Measurements from ENCODE around the gene RBM10. TPM values are rescaled to one million over a fixed set of nuclear protein-coding genes. Genes with fewer than 3 reads are reported as not detected.

RBM10 gene
- total and polyA plus RNA-seq, 9 of the 15 experiments (the other 6 are each of a cell fraction or from before 2014, with no cell fraction given), result 1.1 to 61.7 (median 31.5) TPM

DNA sequence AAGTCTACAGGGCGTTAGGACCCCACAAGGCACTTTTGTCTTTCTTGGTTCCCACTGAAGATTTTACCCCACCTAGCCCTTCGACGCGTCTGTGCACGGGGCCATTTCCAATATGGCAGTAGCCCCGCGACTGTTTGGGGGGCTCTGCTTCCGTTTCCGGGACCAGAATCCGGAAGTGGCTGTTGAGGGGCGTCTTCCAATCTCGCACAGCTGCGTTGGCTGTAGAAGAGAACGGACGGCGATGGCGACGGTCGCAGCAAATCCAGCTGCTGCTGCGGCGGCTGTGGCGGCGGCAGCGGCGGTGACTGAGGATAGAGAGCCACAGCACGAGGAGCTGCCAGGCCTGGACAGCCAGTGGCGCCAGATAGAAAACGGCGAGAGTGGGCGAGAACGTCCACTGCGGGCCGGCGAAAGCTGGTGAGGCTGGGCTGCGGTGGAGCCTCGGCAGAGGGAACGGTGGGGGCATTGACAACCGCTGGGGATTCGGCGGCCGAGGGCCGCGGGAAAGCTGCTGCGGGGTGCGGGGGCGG, 87.8 kb downstream of the RBM10 start, which contains the start of gene USP11 (continued):
- TF ChIP-seq, protein P1, sequence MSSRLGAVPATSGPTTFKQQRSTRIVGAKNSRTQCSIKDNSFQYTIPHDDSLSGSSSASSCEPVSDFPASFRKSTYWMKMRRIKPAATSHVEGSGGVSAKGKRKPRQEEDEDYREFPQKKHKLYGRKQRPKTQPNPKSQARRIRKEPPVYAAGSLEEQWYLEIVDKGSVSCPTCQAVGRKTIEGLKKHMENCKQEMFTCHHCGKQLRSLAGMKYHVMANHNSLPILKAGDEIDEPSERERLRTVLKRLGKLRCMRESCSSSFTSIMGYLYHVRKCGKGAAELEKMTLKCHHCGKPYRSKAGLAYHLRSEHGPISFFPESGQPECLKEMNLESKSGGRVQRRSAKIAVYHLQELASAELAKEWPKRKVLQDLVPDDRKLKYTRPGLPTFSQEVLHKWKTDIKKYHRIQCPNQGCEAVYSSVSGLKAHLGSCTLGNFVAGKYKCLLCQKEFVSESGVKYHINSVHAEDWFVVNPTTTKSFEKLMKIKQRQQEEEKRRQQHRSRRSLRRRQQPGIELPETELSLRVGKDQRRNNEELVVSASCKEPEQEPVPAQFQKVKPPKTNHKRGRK (tag; IDR thresholded peaks at IDR 0.05), result no peak
- TF ChIP-seq NEUROD1 (IDR thresholded peaks at IDR 0.05; ENCODE audit: borderline replicate concordance, low read depth, low read length, partially characterized antibody) (no peak), CEBPB (tag; IDR thresholded peaks at IDR 0.05) (no peak), KDM5B (IDR thresholded peaks at IDR 0.05; ENCODE audit: insufficient replicate concordance, low read depth, low read length) (peak; percentile 47), RHOXF2B (CRISPR knock-in tag; conservative IDR thresholded peaks at IDR 0.05) (no peak), ERF (CRISPR knock-in tag; IDR thresholded peaks at IDR 0.05) (no peak), HNRNPH1 (optimal IDR thresholded peaks at IDR 0.05; ENCODE audit: low read depth, low read length) (no peak)
- TF ChIP-seq, protein P2, sequence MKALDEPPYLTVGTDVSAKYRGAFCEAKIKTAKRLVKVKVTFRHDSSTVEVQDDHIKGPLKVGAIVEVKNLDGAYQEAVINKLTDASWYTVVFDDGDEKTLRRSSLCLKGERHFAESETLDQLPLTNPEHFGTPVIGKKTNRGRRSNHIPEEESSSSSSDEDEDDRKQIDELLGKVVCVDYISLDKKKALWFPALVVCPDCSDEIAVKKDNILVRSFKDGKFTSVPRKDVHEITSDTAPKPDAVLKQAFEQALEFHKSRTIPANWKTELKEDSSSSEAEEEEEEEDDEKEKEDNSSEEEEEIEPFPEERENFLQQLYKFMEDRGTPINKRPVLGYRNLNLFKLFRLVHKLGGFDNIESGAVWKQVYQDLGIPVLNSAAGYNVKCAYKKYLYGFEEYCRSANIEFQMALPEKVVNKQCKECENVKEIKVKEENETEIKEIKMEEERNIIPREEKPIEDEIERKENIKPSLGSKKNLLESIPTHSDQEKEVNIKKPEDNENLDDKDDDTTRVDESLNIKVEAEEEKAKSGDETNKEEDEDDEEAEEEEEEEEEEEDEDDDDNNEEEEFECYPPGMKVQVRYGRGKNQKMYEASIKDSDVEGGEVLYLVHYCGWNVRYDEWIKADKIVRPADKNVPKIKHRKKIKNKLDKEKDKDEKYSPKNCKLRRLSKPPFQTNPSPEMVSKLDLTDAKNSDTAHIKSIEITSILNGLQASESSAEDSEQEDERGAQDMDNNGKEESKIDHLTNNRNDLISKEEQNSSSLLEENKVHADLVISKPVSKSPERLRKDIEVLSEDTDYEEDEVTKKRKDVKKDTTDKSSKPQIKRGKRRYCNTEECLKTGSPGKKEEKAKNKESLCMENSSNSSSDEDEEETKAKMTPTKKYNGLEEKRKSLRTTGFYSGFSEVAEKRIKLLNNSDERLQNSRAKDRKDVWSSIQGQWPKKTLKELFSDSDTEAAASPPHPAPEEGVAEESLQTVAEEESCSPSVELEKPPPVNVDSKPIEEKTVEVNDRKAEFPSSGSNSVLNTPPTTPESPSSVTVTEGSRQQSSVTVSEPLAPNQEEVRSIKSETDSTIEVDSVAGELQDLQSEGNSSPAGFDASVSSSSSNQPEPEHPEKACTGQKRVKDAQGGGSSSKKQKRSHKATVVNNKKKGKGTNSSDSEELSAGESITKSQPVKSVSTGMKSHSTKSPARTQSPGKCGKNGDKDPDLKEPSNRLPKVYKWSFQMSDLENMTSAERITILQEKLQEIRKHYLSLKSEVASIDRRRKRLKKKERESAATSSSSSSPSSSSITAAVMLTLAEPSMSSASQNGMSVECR (CRISPR knock-in tag; IDR thresholded peaks at IDR 0.05), result peak; percentile 58; the same call in 1 of the 2 replicates
- TF ChIP-seq, protein P3, sequence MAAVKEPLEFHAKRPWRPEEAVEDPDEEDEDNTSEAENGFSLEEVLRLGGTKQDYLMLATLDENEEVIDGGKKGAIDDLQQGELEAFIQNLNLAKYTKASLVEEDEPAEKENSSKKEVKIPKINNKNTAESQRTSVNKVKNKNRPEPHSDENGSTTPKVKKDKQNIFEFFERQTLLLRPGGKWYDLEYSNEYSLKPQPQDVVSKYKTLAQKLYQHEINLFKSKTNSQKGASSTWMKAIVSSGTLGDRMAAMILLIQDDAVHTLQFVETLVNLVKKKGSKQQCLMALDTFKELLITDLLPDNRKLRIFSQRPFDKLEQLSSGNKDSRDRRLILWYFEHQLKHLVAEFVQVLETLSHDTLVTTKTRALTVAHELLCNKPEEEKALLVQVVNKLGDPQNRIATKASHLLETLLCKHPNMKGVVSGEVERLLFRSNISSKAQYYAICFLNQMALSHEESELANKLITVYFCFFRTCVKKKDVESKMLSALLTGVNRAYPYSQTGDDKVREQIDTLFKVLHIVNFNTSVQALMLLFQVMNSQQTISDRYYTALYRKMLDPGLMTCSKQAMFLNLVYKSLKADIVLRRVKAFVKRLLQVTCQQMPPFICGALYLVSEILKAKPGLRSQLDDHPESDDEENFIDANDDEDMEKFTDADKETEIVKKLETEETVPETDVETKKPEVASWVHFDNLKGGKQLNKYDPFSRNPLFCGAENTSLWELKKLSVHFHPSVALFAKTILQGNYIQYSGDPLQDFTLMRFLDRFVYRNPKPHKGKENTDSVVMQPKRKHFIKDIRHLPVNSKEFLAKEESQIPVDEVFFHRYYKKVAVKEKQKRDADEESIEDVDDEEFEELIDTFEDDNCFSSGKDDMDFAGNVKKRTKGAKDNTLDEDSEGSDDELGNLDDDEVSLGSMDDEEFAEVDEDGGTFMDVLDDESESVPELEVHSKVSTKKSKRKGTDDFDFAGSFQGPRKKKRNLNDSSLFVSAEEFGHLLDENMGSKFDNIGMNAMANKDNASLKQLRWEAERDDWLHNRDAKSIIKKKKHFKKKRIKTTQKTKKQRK (IDR thresholded peaks at IDR 0.05; ENCODE audit: borderline replicate concordance, low read depth, low read length), result no peak
- TF ChIP-seq, protein P4, sequence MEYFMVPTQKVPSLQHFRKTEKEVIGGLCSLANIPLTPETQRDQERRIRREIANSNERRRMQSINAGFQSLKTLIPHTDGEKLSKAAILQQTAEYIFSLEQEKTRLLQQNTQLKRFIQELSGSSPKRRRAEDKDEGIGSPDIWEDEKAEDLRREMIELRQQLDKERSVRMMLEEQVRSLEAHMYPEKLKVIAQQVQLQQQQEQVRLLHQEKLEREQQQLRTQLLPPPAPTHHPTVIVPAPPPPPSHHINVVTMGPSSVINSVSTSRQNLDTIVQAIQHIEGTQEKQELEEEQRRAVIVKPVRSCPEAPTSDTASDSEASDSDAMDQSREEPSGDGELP (CRISPR knock-in tag; IDR thresholded peaks at IDR 0.05; ENCODE audit: borderline replicate concordance), result peak; percentile 77
- TF ChIP-seq, protein P5, sequence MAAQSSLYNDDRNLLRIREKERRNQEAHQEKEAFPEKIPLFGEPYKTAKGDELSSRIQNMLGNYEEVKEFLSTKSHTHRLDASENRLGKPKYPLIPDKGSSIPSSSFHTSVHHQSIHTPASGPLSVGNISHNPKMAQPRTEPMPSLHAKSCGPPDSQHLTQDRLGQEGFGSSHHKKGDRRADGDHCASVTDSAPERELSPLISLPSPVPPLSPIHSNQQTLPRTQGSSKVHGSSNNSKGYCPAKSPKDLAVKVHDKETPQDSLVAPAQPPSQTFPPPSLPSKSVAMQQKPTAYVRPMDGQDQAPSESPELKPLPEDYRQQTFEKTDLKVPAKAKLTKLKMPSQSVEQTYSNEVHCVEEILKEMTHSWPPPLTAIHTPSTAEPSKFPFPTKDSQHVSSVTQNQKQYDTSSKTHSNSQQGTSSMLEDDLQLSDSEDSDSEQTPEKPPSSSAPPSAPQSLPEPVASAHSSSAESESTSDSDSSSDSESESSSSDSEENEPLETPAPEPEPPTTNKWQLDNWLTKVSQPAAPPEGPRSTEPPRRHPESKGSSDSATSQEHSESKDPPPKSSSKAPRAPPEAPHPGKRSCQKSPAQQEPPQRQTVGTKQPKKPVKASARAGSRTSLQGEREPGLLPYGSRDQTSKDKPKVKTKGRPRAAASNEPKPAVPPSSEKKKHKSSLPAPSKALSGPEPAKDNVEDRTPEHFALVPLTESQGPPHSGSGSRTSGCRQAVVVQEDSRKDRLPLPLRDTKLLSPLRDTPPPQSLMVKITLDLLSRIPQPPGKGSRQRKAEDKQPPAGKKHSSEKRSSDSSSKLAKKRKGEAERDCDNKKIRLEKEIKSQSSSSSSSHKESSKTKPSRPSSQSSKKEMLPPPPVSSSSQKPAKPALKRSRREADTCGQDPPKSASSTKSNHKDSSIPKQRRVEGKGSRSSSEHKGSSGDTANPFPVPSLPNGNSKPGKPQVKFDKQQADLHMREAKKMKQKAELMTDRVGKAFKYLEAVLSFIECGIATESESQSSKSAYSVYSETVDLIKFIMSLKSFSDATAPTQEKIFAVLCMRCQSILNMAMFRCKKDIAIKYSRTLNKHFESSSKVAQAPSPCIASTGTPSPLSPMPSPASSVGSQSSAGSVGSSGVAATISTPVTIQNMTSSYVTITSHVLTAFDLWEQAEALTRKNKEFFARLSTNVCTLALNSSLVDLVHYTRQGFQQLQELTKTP (IDR thresholded peaks at IDR 0.05; ENCODE audit: low read depth in 1 of 2, partially characterized antibody in 2 of 2), result no peak
